GM12891 (cell line): ENCODE results near the gene ZFAND4.

Source experiments
- DNase-seq: peaks from one replicate; pipeline ENCODE4 v3.0.0; 2011; ENCODE audit warnings: low spot score; ENCODE audit not compliant: insufficient read length
- FAIRE-seq: peaks from 2 replicates; lab custom pipeline; 2011; peaks lifted over from hg19 to GRCh38; lab: Jason Lieb, UNC
- PAX5 ChIP-seq: IDR thresholded peaks from 2 replicates; pipeline ENCODE4 v1.6.1; 2011; ENCODE audit warnings: low read length, moderate library complexity, mild to moderate bottlenecking; ENCODE audit not compliant: insufficient read depth, severe bottlenecking
- POLR2A ChIP-seq: IDR thresholded peaks from 2 replicates; pipeline ENCODE4 v1.6.1; 2011; ENCODE audit warnings: low read depth, low read length, control low read depth
- POLR2AphosphoS5 ChIP-seq: IDR thresholded peaks from 2 replicates; pipeline ENCODE4 v1.6.1; 2011; ENCODE audit warnings: low read depth, low read length, control low read depth
- POU2F2 ChIP-seq: IDR thresholded peaks from 2 replicates; pipeline ENCODE4 v1.6.1; 2011; ENCODE audit warnings: low read depth, mild to moderate bottlenecking, control low read depth, low read length, moderate library complexity
- SPI1 ChIP-seq: IDR thresholded peaks from 2 replicates; pipeline ENCODE4 v1.6.1; 2011; ENCODE audit warnings: low read depth, low read length, control low read depth
- TAF1 ChIP-seq: IDR thresholded peaks from 2 replicates; pipeline ENCODE4 v1.6.1; 2011; ENCODE audit warnings: low read depth, low read length, control low read depth

The ZFAND4 gene

GRCh38 chr10:45569471-45569870 lies 103.1 kb downstream of the ZFAND4 start:
- FAIRE-seq, result no peak
- TF ChIP-seq POLR2AphosphoS5 (no peak), TAF1 (no peak), SPI1 (no peak), PAX5 (no peak), POU2F2 (no peak), POLR2A (no peak)
- no peak for DNase-seq

GRCh38 chr10:45566415-45566814 lies 106.2 kb downstream of the ZFAND4 start:
- FAIRE-seq (no peak), DNase-seq (no peak)
- no peak for TF ChIP-seq POU2F2
- no peak for TF ChIP-seq PAX5
- TF ChIP-seq TAF1, result no peak
- no peak for TF ChIP-seq SPI1
- TF ChIP-seq POLR2A, result no peak
- no peak for TF ChIP-seq POLR2AphosphoS5
